Activated naive CD8-positive, alpha-beta T cell (primary cell): ENCODE results near the gene TIRAP.
A peak's percentile ranks its signal among the peaks of the same experiment; 100 is the strongest.
"Not testable (repeated sequence)": the region's sequence is repeated elsewhere in the genome, so short reads cannot be mapped to it uniquely, and the experiment has no call there.

ENCODE experiments used
- H3K27ac Mint-ChIP-seq: one replicate; pipeline ENCODE4 v1.8.0; 2021; ENCODE audit warnings: mixed read lengths
- H3K27me3 Mint-ChIP-seq: one replicate; pipeline ENCODE4 v1.8.0; 2021; ENCODE audit warnings: mixed read lengths
- H3K36me3 Mint-ChIP-seq: one replicate; pipeline ENCODE4 v1.8.0; 2021; ENCODE audit warnings: mixed read lengths
- H3K4me1 Mint-ChIP-seq: one replicate; pipeline ENCODE4 v1.8.0; 2021; ENCODE audit warnings: low read depth, mixed read lengths
- H3K4me3 Mint-ChIP-seq: one replicate; pipeline ENCODE4 v1.8.0; 2021; ENCODE audit warnings: mild to moderate bottlenecking, mixed read lengths
- H3K9me3 Mint-ChIP-seq: one replicate; pipeline ENCODE4 v1.8.0; 2021; ENCODE audit warnings: low read depth, mixed read lengths

Gene TIRAP

GRCh38 chr11:126307706-126308105, 24.8 kb downstream of the TIRAP start:
- Mint-ChIP-seq H3K27ac (peak overlapping the region; percentile 66), H3K9me3 (peaks cover 3% of the 10 kb centered on the region), H3K4me1 (peaks cover 46% of the 10 kb centered on the region), H3K4me3 (no peak overlapping the region), H3K27me3 (no peaks in the 10 kb centered on the region), H3K36me3 (peaks cover 4% of the 10 kb centered on the region)

- H3K4me1 Mint-ChIP-seq = peaks cover 42% of the 10 kb centered on the region
- no peak overlapping the region for H3K4me3 Mint-ChIP-seq
- no peak overlapping the region for H3K27ac Mint-ChIP-seq
- no peaks in the 10 kb centered on the region for H3K27me3 Mint-ChIP-seq
- peaks cover 3% of the 10 kb centered on the region for H3K9me3 Mint-ChIP-seq
- H3K36me3 Mint-ChIP-seq = peaks cover 4% of the 10 kb centered on the region
Observed at GRCh38 chr11:126308271-126308671, 25.4 kb downstream of the TIRAP start.

GRCh38 chr11:126308771-126309170, 25.9 kb downstream of the TIRAP start:
- not testable (repeated sequence) for H3K27me3 Mint-ChIP-seq, H3K36me3 Mint-ChIP-seq, H3K9me3 Mint-ChIP-seq, H3K27ac Mint-ChIP-seq, H3K4me3 Mint-ChIP-seq
- peaks cover 41% of the 10 kb centered on the region for H3K4me1 Mint-ChIP-seq

- H3K4me3 Mint-ChIP-seq = no peak overlapping the region
- H3K4me1 Mint-ChIP-seq = peaks cover 34% of the 10 kb centered on the region
- H3K36me3 Mint-ChIP-seq = peaks cover 12% of the 10 kb centered on the region
- H3K9me3 Mint-ChIP-seq = peaks cover 3% of the 10 kb centered on the region
- no peaks in the 10 kb centered on the region for H3K27me3 Mint-ChIP-seq
- peak overlapping the region; percentile 50 for H3K27ac Mint-ChIP-seq
Observed at GRCh38 chr11:126310200-126310991, 27.5 kb downstream of the TIRAP start.

GRCh38 chr11:126310992-126311310, 28.1 kb downstream of the TIRAP start:
- Mint-ChIP-seq H3K27ac (no peak overlapping the region), H3K36me3 (peaks cover 10% of the 10 kb centered on the region), H3K27me3 (no peaks in the 10 kb centered on the region), H3K9me3 (no peaks in the 10 kb centered on the region), H3K4me1 (peaks cover 30% of the 10 kb centered on the region), H3K4me3 (no peak overlapping the region)

GRCh38 chr11:126311401-126312291, 28.8 kb downstream of the TIRAP start:
- Mint-ChIP-seq H3K4me3 (no peak overlapping the region), H3K27ac (peak overlapping the region; percentile 16), H3K36me3 (peaks cover 14% of the 10 kb centered on the region), H3K9me3 (no peaks in the 10 kb centered on the region), H3K27me3 (no peaks in the 10 kb centered on the region), H3K4me1 (peaks cover 27% of the 10 kb centered on the region)

- Mint-ChIP-seq H3K4me1 (peaks cover 27% of the 10 kb centered on the region), H3K36me3 (peaks cover 18% of the 10 kb centered on the region), H3K4me3 (no peak overlapping the region), H3K9me3 (no peaks in the 10 kb centered on the region), H3K27ac (no peak overlapping the region), H3K27me3 (no peaks in the 10 kb centered on the region)
Observed at GRCh38 chr11:126312961-126313360, 30.1 kb downstream of the TIRAP start.

GRCh38 chr11:126313826-126314225, 30.9 kb downstream of the TIRAP start:
- Mint-ChIP-seq H3K4me1 (peaks cover 35% of the 10 kb centered on the region), H3K4me3 (no peak overlapping the region), H3K36me3 (peaks cover 18% of the 10 kb centered on the region), H3K9me3 (no peaks in the 10 kb centered on the region), H3K27ac (no peak overlapping the region), H3K27me3 (no peaks in the 10 kb centered on the region)

GRCh38 chr11:126317432-126317755, 34.5 kb downstream of the TIRAP start:
- Mint-ChIP-seq H3K4me3 (peak overlapping the region; percentile 64), H3K9me3 (no peaks in the 10 kb centered on the region), H3K36me3 (peaks cover 24% of the 10 kb centered on the region), H3K27ac (peak overlapping the region; percentile 76), H3K4me1 (peaks cover 38% of the 10 kb centered on the region), H3K27me3 (no peaks in the 10 kb centered on the region)

GRCh38 chr11:126317756-126318573, 35.1 kb downstream of the TIRAP start:
- no peaks in the 10 kb centered on the region for H3K9me3 Mint-ChIP-seq
- peaks cover 38% of the 10 kb centered on the region for H3K4me1 Mint-ChIP-seq
- H3K4me3 Mint-ChIP-seq = peak overlapping the region; percentile 64
- H3K27ac Mint-ChIP-seq = peak overlapping the region; percentile 76
- no peaks in the 10 kb centered on the region for H3K27me3 Mint-ChIP-seq
- peaks cover 24% of the 10 kb centered on the region for H3K36me3 Mint-ChIP-seq

- Mint-ChIP-seq H3K4me3 (peak overlapping the region; percentile 64), H3K27ac (peak overlapping the region; percentile 76), H3K9me3 (no peaks in the 10 kb centered on the region), H3K27me3 (no peaks in the 10 kb centered on the region), H3K36me3 (peaks cover 23% of the 10 kb centered on the region), H3K4me1 (peaks cover 36% of the 10 kb centered on the region)
Observed at GRCh38 chr11:126318574-126319373, 35.9 kb downstream of the TIRAP start.

GRCh38 chr11:126319374-126319740, 36.5 kb downstream of the TIRAP start:
- Mint-ChIP-seq H3K27me3 (no peaks in the 10 kb centered on the region), H3K9me3 (no peaks in the 10 kb centered on the region), H3K4me3 (peak overlapping the region; percentile 41), H3K27ac (peak overlapping the region; percentile 76), H3K36me3 (peaks cover 18% of the 10 kb centered on the region), H3K4me1 (peaks cover 34% of the 10 kb centered on the region)

GRCh38 chr11:126322996-126323395, 40.1 kb downstream of the TIRAP start:
- Mint-ChIP-seq H3K4me3 (no peak overlapping the region), H3K9me3 (no peaks in the 10 kb centered on the region), H3K36me3 (peaks cover 10% of the 10 kb centered on the region), H3K27ac (no peak overlapping the region), H3K4me1 (peaks cover 27% of the 10 kb centered on the region), H3K27me3 (no peaks in the 10 kb centered on the region)

GRCh38 chr11:126327281-126328000, 44.5 kb downstream of the TIRAP start:
- Mint-ChIP-seq H3K27ac (no peak overlapping the region), H3K4me3 (no peak overlapping the region), H3K27me3 (no peaks in the 10 kb centered on the region), H3K4me1 (peaks cover 7% of the 10 kb centered on the region), H3K9me3 (no peaks in the 10 kb centered on the region), H3K36me3 (peaks cover 6% of the 10 kb centered on the region)
